Left lung (tissue), 14 donors: ENCODE data around the gene PF4V1. TPM values are rescaled to one million over a fixed set of nuclear protein-coding genes. Genes with fewer than 3 reads are reported as not detected.

Experiments
- ATAC-seq: fragments of 200-7000 bp; cut with Tn5 transposase; one replicate; pipeline ENCODE4 v1.9.1; 2020; ENCODE audit warnings: moderate library complexity
- DNase-seq, 4 donors: peaks; one replicate each; pipeline ENCODE4 v3.0.0-alpha.2; 2013 to 2020
- H3K27ac ChIP-seq, 2 donors: fragments of 200-600 bp; sonication (generic) in 1 of 2; one replicate each; pipeline versions ENCODE4 v1.5.0 to v1.8.0; 2020 to 2021
- H3K27me3 ChIP-seq, 2 donors: fragments of 200-600 bp; sonication (generic) in 1 of 2; one replicate each; pipeline versions ENCODE4 v1.5.0 to v1.8.0; 2020 to 2021
- H3K36me3 ChIP-seq, 2 donors: fragments of 200-600 bp; sonication (generic) in 1 of 2; one replicate each; pipeline versions ENCODE4 v1.5.0 to v1.8.0; 2020 to 2021
- H3K4me1 ChIP-seq, 2 donors: fragments of 200-600 bp; one replicate each; pipeline ENCODE4 v1.8.0; 2021
- H3K4me3 ChIP-seq, 2 donors: fragments of 200-600 bp; sonication (generic) in 1 of 2; one replicate each; pipeline versions ENCODE4 v1.5.0 to v1.8.0; 2020 to 2021; ENCODE audit warnings: mild to moderate bottlenecking in 1 of 2
- H3K9me3 ChIP-seq, 2 donors: fragments of 200-600 bp; sonication (generic) in 1 of 2; one replicate each; pipeline versions ENCODE4 v1.5.0 to v1.8.0; 2020 to 2021
- CTCF ChIP-seq, 2 donors: fragments of 200-600 bp; sonication (generic) in 1 of 2; IDR thresholded peaks; one replicate each; pipeline versions ENCODE4 v1.5.0 to v1.8.0; 2021; ENCODE audit warnings: antibody characterized with exemption in 2 of 2
- intact Hi-C, 2 donors: fragments of 100-400 bp; cut with DNase I; formaldehyde crosslinking; loops; one replicate each; pipeline versions ENCODE4 v1.11.2 to v1.14.2; 2022
- long read RNA-seq, 12 donors: library from polyadenylated mRNA in 2 of 12; unstranded in 2 of 12; transcript quantifications; one replicate each; pipeline ENCODE4 v2.0.0 and lab custom pipeline, GENCODE V29; 2019 to 2026
- polyA plus RNA-seq, 6 donors: library from polyadenylated mRNA; unstranded; fragments of 120-200 nt; gene quantifications; one replicate each; pipeline ENCODE4 v1.2.1, GENCODE V29; 2013; ENCODE audit not compliant: insufficient read length in 6 of 6
- total RNA-seq, 2 donors: library from RNA; stranded (reverse); fragmentation: NEBNext Ultra II Directional; extraction: Animal tissue kit (Norgen Biotek cat#: 25700); gene quantifications; one replicate each; pipeline ENCODE4 v1.2.1, GENCODE V29; 2021
- donor health status: DM: no; HTN: yes; CAD: no.
- donor health status: DM: no; HTN: no; CAD: no.

The PF4V1 gene
- total RNA-seq = not detected
- 1 to 10 TPM in 1 of 6 donors, under 1 TPM in 2, not detected in 3; 0.53 to 1.0 (median 0.90) TPM for polyA plus RNA-seq
- long read RNA-seq, donor 1, partial matches to known transcripts = 8 of 101 reads
- long read RNA-seq, donor 1, other reads (novel, unspliced or antisense) = 93 of 101 reads
- long read RNA-seq, donor 2 = 0 reads
- long read RNA-seq, donor 3, partial matches to known transcripts = 0 of 1 reads
- long read RNA-seq, donor 3, other reads (novel, unspliced or antisense) = 0 of 1 reads
- long read RNA-seq, donor 4 = 0 reads
- long read RNA-seq, donor 5 = 0 reads
- long read RNA-seq, donor 6 = 0 reads
- long read RNA-seq, donor 7, partial matches to known transcripts = 0 of 1 reads
- long read RNA-seq, donor 7, other reads (novel, unspliced or antisense) = 0 of 1 reads
- long read RNA-seq, donor 8 = 0 reads
- long read RNA-seq, donor 9 = 0 reads
- long read RNA-seq, donor 10 = 0 reads
- long read RNA-seq, donor 11, partial matches to known transcripts = 0 of 1 reads
- long read RNA-seq, donor 11, other reads (novel, unspliced or antisense) = 0 of 1 reads
- long read RNA-seq, donor 12 = 0 reads

- peak; percentile 39 for ATAC-seq
- H3K9me3 ChIP-seq = no peaks in the 10 kb centered on the region
- peaks cover 0 to 11% of the 10 kb centered on the region in 2 donors for H3K27me3 ChIP-seq
- no peaks in the 10 kb centered on the region for H3K36me3 ChIP-seq
- H3K4me1 ChIP-seq = peaks cover 0 to 17% of the 10 kb centered on the region in 2 donors
- peak in 1 of 4 donors; percentile 85 for DNase-seq
- no peak within 1 kb of the TSS for H3K27ac ChIP-seq
- intact Hi-C loops = no loop called here
- no peak within 1 kb of the TSS for H3K4me3 ChIP-seq
- TF ChIP-seq CTCF (IDR thresholded peaks at IDR 0.05) = no peak
Measured at GRCh38 chr4:73853246-73853704, at the start of gene PF4V1. Gene PF4V1, plus strand, starts transcription at chr4:73853296. Its CDS starts 67 bp downstream, at chr4:73853363.

- TF ChIP-seq CTCF (IDR thresholded peaks at IDR 0.05) = no peak
- H3K36me3 ChIP-seq = no peaks in the 10 kb centered on the region
- H3K4me3 ChIP-seq = no peak overlapping the region
- DNase-seq (no peak), ATAC-seq (no peak)
- H3K9me3 ChIP-seq = peaks cover 0 to under 1% of the 10 kb centered on the region in 2 donors
- H3K27ac ChIP-seq = no peak overlapping the region
- H3K4me1 ChIP-seq = peaks cover 0 to 7% of the 10 kb centered on the region in 2 donors
- no peaks in the 10 kb centered on the region for H3K27me3 ChIP-seq
- intact Hi-C loops = no loop called here
Measured at GRCh38 chr4:73810191-73810590, 42.9 kb upstream of the PF4V1 start.

GRCh38 chr4:73811841-73812240, 41.3 kb upstream of the PF4V1 start:
- DNase-seq (no peak), ATAC-seq (no peak)
- Histone ChIP-seq H3K27ac (no peak overlapping the region), H3K36me3 (no peaks in the 10 kb centered on the region), H3K4me1 (peaks cover 0 to 18% of the 10 kb centered on the region in 2 donors), H3K27me3 (no peaks in the 10 kb centered on the region), H3K9me3 (no peaks in the 10 kb centered on the region), H3K4me3 (no peak overlapping the region)
- no peak for TF ChIP-seq CTCF (IDR thresholded peaks at IDR 0.05)
- intact Hi-C loops = no loop called here

GRCh38 chr4:73814679-73815078, 38.4 kb upstream of the PF4V1 start:
- Histone ChIP-seq H3K4me1 (peaks cover 0 to 23% of the 10 kb centered on the region in 2 donors), H3K27ac (peak overlapping the region in 1 of 2 donors; percentile 55), H3K36me3 (no peaks in the 10 kb centered on the region), H3K9me3 (no peaks in the 10 kb centered on the region), H3K4me3 (no peak overlapping the region), H3K27me3 (no peaks in the 10 kb centered on the region)
- intact Hi-C loops = no loop called here
- DNase-seq = no peak
- no peak for ATAC-seq
- TF ChIP-seq CTCF (IDR thresholded peaks at IDR 0.05) = no peak

- H3K27ac ChIP-seq = peak overlapping the region in 1 of 2 donors; percentile 55
- peaks cover 0 to 23% of the 10 kb centered on the region in 2 donors for H3K4me1 ChIP-seq
- intact Hi-C loops = no loop called here
- no peak overlapping the region for H3K4me3 ChIP-seq
- no peaks in the 10 kb centered on the region for H3K36me3 ChIP-seq
- ATAC-seq (peak; percentile 24), DNase-seq (no peak)
- no peaks in the 10 kb centered on the region for H3K27me3 ChIP-seq
- H3K9me3 ChIP-seq = no peaks in the 10 kb centered on the region
- TF ChIP-seq CTCF (IDR thresholded peaks at IDR 0.05) = no peak
Measured at GRCh38 chr4:73815145-73815544, 38.0 kb upstream of the PF4V1 start.
